Kidney (tissue), 14 donors: Measurements from ENCODE around the gene PPP6R1. TPM values are rescaled to one million over a fixed set of nuclear protein-coding genes. Genes with fewer than 3 reads are reported as not detected.

Experiments
- DNase-seq, 5 donors: peaks; one replicate each; pipeline ENCODE4 v3.0.0-alpha.2; 2013 to 2020
- FAIRE-seq: peaks from 2 replicates; lab custom pipeline; 2012; peaks lifted over from hg19 to GRCh38; lab: Jason Lieb, UNC
- H3K27ac ChIP-seq, 2 donors: one replicate each; pipeline ENCODE4 v1.7.0; 2013; ENCODE audit warnings: low read depth in 2 of 2, low read length in 2 of 2, inconsistent platforms in 1 of 2
- H3K27me3 ChIP-seq: one replicate; pipeline ENCODE4 v1.7.1; 2013; ENCODE audit warnings: low read length, inconsistent platforms; ENCODE audit not compliant: control insufficient read depth, insufficient read depth
- H3K36me3 ChIP-seq, 3 donors: one replicate each; pipeline versions ENCODE4 v1.7.0 to v1.7.1; 2013; ENCODE audit warnings: low read length in 3 of 3, control low read depth in 1 of 3, inconsistent platforms in 1 of 3; ENCODE audit not compliant: insufficient read depth in 3 of 3, control insufficient read depth in 2 of 3
- H3K4me1 ChIP-seq, 3 donors: one replicate each; pipeline versions ENCODE4 v1.7.0 to v1.7.1; 2013; ENCODE audit warnings: low read length in 3 of 3, inconsistent platforms in 1 of 3, low read depth in 1 of 3; ENCODE audit not compliant: control insufficient read depth in 2 of 3, insufficient read depth in 2 of 3
- H3K4me3 ChIP-seq, 3 donors: one replicate each; pipeline versions ENCODE4 v1.7.0 to v1.8.1; 2013; ENCODE audit warnings: low read length in 3 of 3, control low read depth in 1 of 3, inconsistent platforms in 1 of 3
- H3K9ac ChIP-seq, 3 donors: one replicate each; pipeline versions ENCODE4 v1.7.0 to v1.7.1; 2013; ENCODE audit warnings: low read length in 3 of 3, control low read depth in 1 of 3, inconsistent platforms in 1 of 3
- H3K9me3 ChIP-seq, 3 donors: one replicate each; pipeline versions ENCODE4 v1.7.0 to v1.7.1; 2013; ENCODE audit warnings: low read length in 3 of 3, control low read depth in 1 of 3, inconsistent platforms in 1 of 3; ENCODE audit not compliant: control insufficient read depth in 2 of 3, insufficient read depth in 1 of 3
- CTCF ChIP-seq: IDR thresholded peaks from 3 replicates; pipeline ENCODE4 v1.5.1; 2012; ENCODE audit warnings: mild to moderate bottlenecking, moderate library complexity, borderline replicate concordance; ENCODE audit not compliant: insufficient read depth; ENCODE audit errors: extremely low read depth
- intact Hi-C: fragments of 100-400 bp; cut with DNase I; formaldehyde crosslinking; loops from one replicate; pipeline ENCODE4 v1.11.1; 2022
- polyA plus RNA-seq: library from polyadenylated mRNA; stranded (reverse); fragments of 350-450 nt; fragmentation: Illumina TruSeq; extraction: RNeasy Lipid Tissue Mini Kit (QIAGEN cat#74804); gene quantifications from one replicate; pipeline ENCODE4 v1.2.3, GENCODE V29; 2014; ENCODE audit warnings: low read depth, low replicate concordance; ENCODE audit not compliant: insufficient read depth
- total RNA-seq: library from RNA; stranded (reverse); fragmentation: NEBNext Ultra II Directional; extraction: Animal tissue kit (Norgen Biotek cat#: 25700); gene quantifications from one replicate; pipeline ENCODE4 v1.2.1, GENCODE V29; 2021
- donor health status: control.
- donor health status: control.
- donor health status: control.
- donor health status: control.
- donor health status: control.
- donor health status: DM: yes; HTN: yes; CAD: no.
- donor health status: Normal renal cell carcinoma (clear cell type).

The PPP6R1 gene
- total and polyA plus RNA-seq, 2 donors from 2014 or later = 30.6 to 61.6 TPM

- Histone ChIP-seq H3K27me3 (no peaks in the 10 kb centered on the region), H3K36me3 (peaks cover 10 to 43% (median 21%) of the 10 kb centered on the region in 3 donors), H3K9ac (no peak overlapping the region), H3K9me3 (no peaks in the 10 kb centered on the region), H3K4me3 (no peak overlapping the region), H3K4me1 (peaks cover 0 to 4% (median 3%) of the 10 kb centered on the region in 3 donors), H3K27ac (no peak overlapping the region)
- no peak for DNase-seq
- no peak for TF ChIP-seq CTCF
- intact Hi-C loops = no loop called here
- no peak for FAIRE-seq
Observed at GRCh38 chr19:55232986-55233385, 25.8 kb downstream of the PPP6R1 start.

- Histone ChIP-seq H3K36me3 (peaks cover 10 to 36% (median 16%) of the 10 kb centered on the region in 3 donors), H3K27ac (no peak overlapping the region), H3K27me3 (no peaks in the 10 kb centered on the region), H3K4me3 (no peak overlapping the region), H3K9ac (no peak overlapping the region), H3K4me1 (peaks cover 0 to 4% (median 3%) of the 10 kb centered on the region in 3 donors), H3K9me3 (no peaks in the 10 kb centered on the region)
- intact Hi-C loops = no loop called here
- DNase-seq (peak in 3 of 5 donors; percentile 76 to 83 (median 80)), FAIRE-seq (no peak)
- TF ChIP-seq CTCF = no peak
Observed at GRCh38 chr19:55232286-55232602, 26.6 kb downstream of the PPP6R1 start.

- no peak overlapping the region for H3K27ac ChIP-seq
- no peaks in the 10 kb centered on the region for H3K9me3 ChIP-seq
- FAIRE-seq = no peak
- H3K4me1 ChIP-seq = peaks cover 0 to 4% (median 3%) of the 10 kb centered on the region in 3 donors
- no peak overlapping the region for H3K4me3 ChIP-seq
- no peak overlapping the region for H3K9ac ChIP-seq
- no peaks in the 10 kb centered on the region for H3K27me3 ChIP-seq
- intact Hi-C loops = no loop called here
- no peak for TF ChIP-seq CTCF
- no peak for DNase-seq
- peaks cover 6 to 29% (median 12%) of the 10 kb centered on the region in 3 donors for H3K36me3 ChIP-seq
Observed at GRCh38 chr19:55231391-55232285, 27.2 kb downstream of the PPP6R1 start.
